ENCODE data around the gene ZNF423.

Gene ZNF423

GRCh38 chr16:49780433-49780832, 75.5 kb downstream of the ZNF423 start:
- no peak for DNase-seq

- DNase-seq: no peak
Measured at GRCh38 chr16:49779979-49780378, 75.9 kb downstream of the ZNF423 start.

- no peak for DNase-seq
Measured at GRCh38 chr16:49778202-49778930, 77.5 kb downstream of the ZNF423 start.

GRCh38 chr16:49776734-49777133, 79.2 kb downstream of the ZNF423 start:
- no peak for DNase-seq

GRCh38 chr16:49776085-49776595, 79.8 kb downstream of the ZNF423 start:
- DNase-seq: no peak

- no peak for DNase-seq
Measured at GRCh38 chr16:49775581-49775980, 80.3 kb downstream of the ZNF423 start.

GRCh38 chr16:49775018-49775417, 80.9 kb downstream of the ZNF423 start:
- no peak for DNase-seq

GRCh38 chr16:49773534-49774475, 82.1 kb downstream of the ZNF423 start:
- DNase-seq: no peak

GRCh38 chr16:49767998-49768397, 87.9 kb downstream of the ZNF423 start:
- no peak for DNase-seq

- DNase-seq: no peak
Measured at GRCh38 chr16:49767414-49767813, 88.5 kb downstream of the ZNF423 start.

- no peak for DNase-seq
Measured at GRCh38 chr16:49766225-49766624, 89.7 kb downstream of the ZNF423 start.

- no peak for DNase-seq
Measured at GRCh38 chr16:49763826-49764225, 92.1 kb downstream of the ZNF423 start.

- no peak for DNase-seq
Measured at GRCh38 chr16:49760815-49761214, 95.1 kb downstream of the ZNF423 start.

- no peak for DNase-seq
Measured at GRCh38 chr16:49757559-49758069, 98.3 kb downstream of the ZNF423 start.

- DNase-seq: no peak
Measured at GRCh38 chr16:49756775-49757558, 98.9 kb downstream of the ZNF423 start.

- DNase-seq: no peak
Measured at GRCh38 chr16:49755716-49756505, 100.0 kb downstream of the ZNF423 start.

GRCh38 chr16:49755313-49755620, 100.6 kb downstream of the ZNF423 start:
- DNase-seq: no peak

GRCh38 chr16:49754495-49755312, 101.2 kb downstream of the ZNF423 start:
- no peak for DNase-seq

- peak; percentile 37 for DNase-seq
Measured at GRCh38 chr16:49750341-49751000, 105.4 kb downstream of the ZNF423 start.

GRCh38 chr16:49749816-49750215, 106.1 kb downstream of the ZNF423 start:
- peak; percentile 25 for DNase-seq

GRCh38 chr16:49748322-49748721, 107.6 kb downstream of the ZNF423 start:
- DNase-seq: peak; percentile 98

Measured in NCI-H2171 (cell line).